Ishikawa (cell line): ENCODE results near the gene ARHGEF4.

Source experiments
- CREB1 ChIP-seq: IDR thresholded peaks from 2 replicates; pipeline ENCODE4 v1.6.1; 2012; ENCODE audit warnings: low read depth
- EGR1 ChIP-seq: IDR thresholded peaks from 2 replicates; pipeline ENCODE4 v1.6.1; 2012
- EP300 ChIP-seq: IDR thresholded peaks from 2 replicates; pipeline ENCODE4 v1.6.1; 2012; ENCODE audit warnings: borderline replicate concordance
- RAD21 ChIP-seq: IDR thresholded peaks from 2 replicates; pipeline ENCODE4 v1.6.1; 2012; ENCODE audit warnings: low read depth
- TAF1 ChIP-seq: IDR thresholded peaks from 2 replicates; pipeline ENCODE4 v1.6.1; 2012; ENCODE audit warnings: low read depth, mild to moderate bottlenecking
- TCF12 ChIP-seq: IDR thresholded peaks from 2 replicates; pipeline ENCODE4 v1.6.1; 2012; ENCODE audit warnings: low read depth
- USF1 ChIP-seq: IDR thresholded peaks from 2 replicates; pipeline ENCODE4 v1.6.1; 2012
- YY1 ChIP-seq: IDR thresholded peaks from 2 replicates; pipeline ENCODE4 v1.6.1; 2012; ENCODE audit warnings: low read depth
- TF ChIP-seq, protein P1 (sequence below): IDR thresholded peaks from 2 replicates; pipeline ENCODE4 v1.6.1; 2012; ENCODE audit warnings: low read depth, mild to moderate bottlenecking
- TF ChIP-seq, protein P2 (sequence below): IDR thresholded peaks from 2 replicates; pipeline ENCODE4 v1.6.1; 2012

DNA sequence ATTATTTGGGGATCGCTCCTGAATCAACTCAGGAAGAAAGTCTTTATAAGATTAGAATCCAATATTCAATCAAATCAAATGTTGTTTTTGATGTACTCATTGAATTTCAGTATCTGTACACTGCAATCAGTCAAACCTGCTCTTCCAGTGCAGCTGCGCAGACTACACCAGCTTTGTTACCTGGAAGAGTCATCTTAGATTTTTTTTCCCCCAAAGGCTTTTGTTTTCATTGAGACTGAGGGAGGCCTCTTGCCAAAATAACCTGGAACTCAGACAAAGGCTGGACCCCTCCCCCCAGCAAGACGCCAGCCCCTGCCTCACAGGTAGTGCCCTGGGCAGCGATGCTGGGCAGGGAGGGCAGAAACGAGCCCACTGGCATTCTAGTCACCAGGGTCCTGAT, 74.8 kb downstream of the ARHGEF4 start:
- TF ChIP-seq EP300 (no peak), CREB1 (no peak), TCF12 (no peak), TAF1 (no peak), YY1 (no peak), USF1 (no peak), RAD21 (no peak), EGR1 (no peak)
- TF ChIP-seq, protein P1, sequence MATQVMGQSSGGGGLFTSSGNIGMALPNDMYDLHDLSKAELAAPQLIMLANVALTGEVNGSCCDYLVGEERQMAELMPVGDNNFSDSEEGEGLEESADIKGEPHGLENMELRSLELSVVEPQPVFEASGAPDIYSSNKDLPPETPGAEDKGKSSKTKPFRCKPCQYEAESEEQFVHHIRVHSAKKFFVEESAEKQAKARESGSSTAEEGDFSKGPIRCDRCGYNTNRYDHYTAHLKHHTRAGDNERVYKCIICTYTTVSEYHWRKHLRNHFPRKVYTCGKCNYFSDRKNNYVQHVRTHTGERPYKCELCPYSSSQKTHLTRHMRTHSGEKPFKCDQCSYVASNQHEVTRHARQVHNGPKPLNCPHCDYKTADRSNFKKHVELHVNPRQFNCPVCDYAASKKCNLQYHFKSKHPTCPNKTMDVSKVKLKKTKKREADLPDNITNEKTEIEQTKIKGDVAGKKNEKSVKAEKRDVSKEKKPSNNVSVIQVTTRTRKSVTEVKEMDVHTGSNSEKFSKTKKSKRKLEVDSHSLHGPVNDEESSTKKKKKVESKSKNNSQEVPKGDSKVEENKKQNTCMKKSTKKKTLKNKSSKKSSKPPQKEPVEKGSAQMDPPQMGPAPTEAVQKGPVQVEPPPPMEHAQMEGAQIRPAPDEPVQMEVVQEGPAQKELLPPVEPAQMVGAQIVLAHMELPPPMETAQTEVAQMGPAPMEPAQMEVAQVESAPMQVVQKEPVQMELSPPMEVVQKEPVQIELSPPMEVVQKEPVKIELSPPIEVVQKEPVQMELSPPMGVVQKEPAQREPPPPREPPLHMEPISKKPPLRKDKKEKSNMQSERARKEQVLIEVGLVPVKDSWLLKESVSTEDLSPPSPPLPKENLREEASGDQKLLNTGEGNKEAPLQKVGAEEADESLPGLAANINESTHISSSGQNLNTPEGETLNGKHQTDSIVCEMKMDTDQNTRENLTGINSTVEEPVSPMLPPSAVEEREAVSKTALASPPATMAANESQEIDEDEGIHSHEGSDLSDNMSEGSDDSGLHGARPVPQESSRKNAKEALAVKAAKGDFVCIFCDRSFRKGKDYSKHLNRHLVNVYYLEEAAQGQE, result no peak
- TF ChIP-seq, protein P2, sequence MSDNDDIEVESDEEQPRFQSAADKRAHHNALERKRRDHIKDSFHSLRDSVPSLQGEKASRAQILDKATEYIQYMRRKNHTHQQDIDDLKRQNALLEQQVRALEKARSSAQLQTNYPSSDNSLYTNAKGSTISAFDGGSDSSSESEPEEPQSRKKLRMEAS, result no peak
